K562 (cell line): ENCODE data around the gene PPFIA3. TPM values are rescaled to one million over a fixed set of nuclear protein-coding genes. Genes with fewer than 3 reads are reported as not detected.

ENCODE experiments used
- ATAC-seq: fragments of 200-7000 bp; cut with Tn5 transposase; 3 replicates; pipeline ENCODE4 v1.9.1; 2020; ENCODE audit warnings: moderate library complexity
- BruUV-seq: library from RNA; stranded (reverse); fragments of 400-500 nt; replicated peaks from 2 replicates; lab custom pipeline; 2021; lab: Mats Ljungman, UMichigan
- CTCF ChIA-PET: fragments of 300-600 bp; formaldehyde crosslinking; extraction: SDS; loops from one replicate; lab custom pipeline; 2021; ENCODE audit warnings: low intra/inter-chr PET ratio; lab: Yijun Ruan, JAX
- POLR2A ChIA-PET: fragments of 300-600, 350-650 bp; sonication (Branson Sonifier 250); formaldehyde crosslinking; extraction: SDS; loops from one replicate; lab custom pipeline; 2021; ENCODE audit warnings: antibody characterized with exemption, inconsistent platforms; lab: Yijun Ruan, JAX
- DNase-seq, 4 experiments: peaks; one replicate each; pipeline versions ENCODE4 v3.0.0 to v3.0.0-alpha.2; 2011 to 2018; ENCODE audit warnings: low spot score in 3 of 4, mixed read lengths in 3 of 4; ENCODE audit errors: extremely low read depth in 1 of 4
- FAIRE-seq: peaks from 2 replicates; lab custom pipeline; 2011; peaks lifted over from hg19 to GRCh38; lab: Jason Lieb, UNC
- H2AFZ ChIP-seq: 2 replicates; pipeline ENCODE4 v1.6.0; 2011; ENCODE audit warnings: low read depth, low read length, control low read depth, inconsistent platforms
- H3K27ac ChIP-seq: fragments of 200-600 bp; 3 replicates; pipeline ENCODE4 v1.8.0; 2011; ENCODE audit warnings: low read depth, mild to moderate bottlenecking, control low read depth, inconsistent platforms, low read length, moderate library complexity, mixed read lengths; ENCODE audit errors: extremely low read depth
- H3K27me3 ChIP-seq, 2 experiments: fragments of 300-600 bp in 1 of 2; 2 replicates in 1 of 2; 3 replicates in 1 of 2; pipeline versions ENCODE4 v1.6.0 to v1.8.0; 2011; ENCODE audit warnings: inconsistent platforms in 2 of 2, low read length in 2 of 2, mild to moderate bottlenecking in 1 of 2, mixed read lengths in 1 of 2, moderate library complexity in 1 of 2; ENCODE audit not compliant: control insufficient read depth in 2 of 2, insufficient read depth in 2 of 2
- H3K36me3 ChIP-seq: fragments of 300-600 bp; 3 replicates; pipeline ENCODE4 v1.8.0; 2011; ENCODE audit warnings: mild to moderate bottlenecking, low read length, inconsistent platforms; ENCODE audit not compliant: control insufficient read depth, insufficient read depth
- H3K4me1 ChIP-seq, 2 experiments: fragments of 200-600 bp in 1 of 2; replicated peaks in 1 of 2; 2 replicates in 1 of 2; 3 replicates in 1 of 2; pipeline versions ENCODE4 v1.5.1 to v1.8.0; 2011; ENCODE audit warnings: inconsistent platforms in 2 of 2, low read length in 2 of 2, mild to moderate bottlenecking in 1 of 2, mixed read lengths in 1 of 2, moderate library complexity in 1 of 2; ENCODE audit not compliant: control insufficient read depth in 2 of 2, insufficient read depth in 2 of 2
- H3K4me2 ChIP-seq: 2 replicates; pipeline ENCODE4 v1.6.1; 2011; ENCODE audit warnings: low read length, control low read depth, inconsistent platforms, mixed read lengths; ENCODE audit not compliant: insufficient read depth
- H3K4me3 ChIP-seq: fragments of 200-600 bp; sonication (generic), shearing (Covaris generic); 2 replicates; pipeline ENCODE4 v1.5.1; 2016; ENCODE audit warnings: control low read depth, inconsistent platforms
- H3K79me2 ChIP-seq: fragments of 200-600 bp; 3 replicates; pipeline ENCODE4 v1.8.0; 2011; ENCODE audit warnings: low read length, inconsistent platforms; ENCODE audit not compliant: control insufficient read depth, insufficient read depth
- H3K9ac ChIP-seq, 2 experiments: 2 replicates each; pipeline versions ENCODE4 v1.6.0 to v1.6.1; 2011; ENCODE audit warnings: low read depth in 2 of 2, low read length in 2 of 2, control low read depth in 1 of 2, inconsistent platforms in 1 of 2, mild to moderate bottlenecking in 1 of 2, mixed read lengths in 1 of 2; ENCODE audit not compliant: insufficient read depth in 1 of 2
- H3K9me1 ChIP-seq: one replicate; pipeline ENCODE4 v1.6.0; 2011; ENCODE audit warnings: inconsistent platforms, mild to moderate bottlenecking, low read length, moderate library complexity; ENCODE audit not compliant: control insufficient read depth, insufficient read depth
- H3K9me3 ChIP-seq: replicated peaks from 2 replicates; pipeline ENCODE4 v1.5.1; 2011; ENCODE audit warnings: low read depth, low read length, inconsistent platforms; ENCODE audit not compliant: control insufficient read depth, insufficient read depth
- H4K20me1 ChIP-seq: replicated peaks from 2 replicates; pipeline ENCODE4 v1.6.1; 2011; ENCODE audit warnings: low read length, inconsistent platforms, mixed read lengths; ENCODE audit not compliant: control insufficient read depth, insufficient read depth
- PML ChIP-seq: IDR thresholded peaks from 2 replicates; pipeline ENCODE4 v1.6.1; 2012; ENCODE audit warnings: low read length, inconsistent platforms
- POLR2G ChIP-seq: fragments of 200-400 bp; formaldehyde crosslinking; IDR thresholded peaks from 2 replicates; pipeline ENCODE4 v1.6.1; 2017; ENCODE audit warnings: low read depth, mild to moderate bottlenecking, antibody characterized with exemption, low read length, moderate library complexity
- ZC3H11A ChIP-seq: IDR thresholded peaks from 2 replicates; pipeline ENCODE4 v1.6.1; 2012; ENCODE audit warnings: low read depth, low read length, improper control_type of control experiment
- WGBS: fragments of 100-300 bp; shearing (Covaris generic); methylation state at CpG from one replicate; pipeline ENCODE4 v1.1.6; 2016; ENCODE audit warnings: low coverage, mixed read lengths; ENCODE audit not compliant: insufficient coverage; ENCODE audit errors: missing lambda C conversion rate; 5-methylcytosine and 5-hydroxymethylcytosine counted together
- in situ Hi-C: fragments of 300-500 bp; cut with MboI; formaldehyde crosslinking; loops from 4 replicates; pipeline ENCODE4 v1.15.0; 2018; ENCODE audit warnings: inconsistent platforms, mixed read lengths
- intact Hi-C: fragments of 100-400 bp; cut with micrococcal nuclease; formaldehyde crosslinking; loops from 2 replicates; pipeline ENCODE4 v1.14.2; 2022
- polyA plus RNA-seq, 8 experiments: library from polyadenylated mRNA; depleted of rRNA in 4 of 8; stranded (reverse) in 5 of 8; unstranded in 3 of 8; fragments of >200 nt; fragmentation: Nextera tagmentation in 2 of 8; fragmentation: Illumina TruSeq in 1 of 8; extraction: Ambion mirVana in 2 of 8; extraction: Trizol in 1 of 8; gene quantifications; 2 replicates each; pipeline versions ENCODE4 v1.2.1 to v1.2.3, GENCODE V29; 2011 to 2014; ENCODE audit warnings: inconsistent platforms in 1 of 8, missing spikeins in 1 of 8
- total RNA-seq, 7 experiments: library from RNA; depleted of rRNA in 6 of 7; stranded (reverse); fragments of >200 nt in 6 of 7; fragmentation: Illumina TruSeq in 2 of 7; extraction: Trizol in 2 of 7; gene quantifications; 2 replicates each; pipeline versions ENCODE4 v1.2.1 to v1.2.3, GENCODE V29; 2011 to 2021; ENCODE audit warnings: low replicate concordance in 1 of 7
- TF ChIP-seq, protein P1 (sequence below): fragments of 250-450 bp; sonication (Bioruptor Pico); IDR thresholded peaks from 2 replicates; pipeline ENCODE4 v1.5.0; 2021

The PPFIA3 gene
- total and polyA plus RNA-seq, 9 of the 15 experiments (the other 6 are each of a cell fraction or from before 2014, with no cell fraction given) = 0.10 to 53.0 (median 17.6) TPM

DNA sequence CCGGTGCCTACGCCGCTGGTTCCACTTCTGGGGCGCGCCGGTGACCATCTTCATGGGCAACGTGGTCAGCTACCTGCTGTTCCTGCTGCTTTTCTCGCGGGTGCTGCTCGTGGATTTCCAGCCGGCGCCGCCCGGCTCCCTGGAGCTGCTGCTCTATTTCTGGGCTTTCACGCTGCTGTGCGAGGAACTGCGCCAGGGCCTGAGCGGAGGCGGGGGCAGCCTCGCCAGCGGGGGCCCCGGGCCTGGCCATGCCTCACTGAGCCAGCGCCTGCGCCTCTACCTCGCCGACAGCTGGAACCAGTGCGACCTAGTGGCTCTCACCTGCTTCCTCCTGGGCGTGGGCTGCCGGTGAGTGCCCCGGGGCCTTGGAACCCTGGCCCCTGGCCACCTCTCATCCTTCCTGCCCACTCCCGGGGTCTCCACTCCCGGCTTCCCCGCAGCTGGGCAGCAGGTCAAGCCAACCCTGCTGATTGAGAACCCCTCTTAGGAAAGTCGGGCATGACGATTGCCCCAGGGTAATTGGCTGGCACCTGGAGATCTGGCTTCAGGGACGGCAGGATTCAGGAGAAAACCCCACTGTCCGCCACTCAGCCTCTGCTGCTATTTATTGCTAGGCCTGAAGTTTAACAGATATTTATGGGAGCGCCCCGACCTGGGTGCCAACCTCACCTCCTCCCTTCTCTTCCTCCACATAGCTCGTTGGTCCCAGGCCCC, 77.3 kb downstream of the PPFIA3 start:
- H3K9me1 ChIP-seq = no peaks in the 10 kb centered on the region
- no peaks in the 10 kb centered on the region for H3K9me3 ChIP-seq
- in situ Hi-C loops (no loop called here), intact Hi-C loops (no loop called here)
- H3K27me3 ChIP-seq = no peaks in the 10 kb centered on the region
- no peak overlapping the region for H3K27ac ChIP-seq
- BruUV-seq = no TSS peak
- WGBS = 88% methylated on average over 30 of the region's 40 CpGs
- no peak overlapping the region for H3K4me2 ChIP-seq
- CTCF ChIA-PET = interaction anchor here (0.7 kb wide), 1 partner anchor 137 kb away, joined by 5 read pairs; no protein-coding TSS in a partner anchor
- H3K79me2 ChIP-seq = no peaks in the 10 kb centered on the region
- ATAC-seq (no peak), DNase-seq (peak in 3 of 4 experiments; percentile 2 to 3 (median 2)), FAIRE-seq (no peak)
- H3K4me3 ChIP-seq = no peak overlapping the region
- peaks cover 14% of the 10 kb centered on the region; the same call in 2 of the 3 replicates for H3K36me3 ChIP-seq
- no peak overlapping the region for H2AFZ ChIP-seq
- H3K4me1 ChIP-seq = peaks cover 0 to 11% of the 10 kb centered on the region in 2 experiments; a peak in 3 of 5 replicates
- POLR2A ChIA-PET = interaction anchor here (1.6 kb wide), 1 partner anchor 10 kb away, joined by 4 read pairs; no protein-coding TSS in a partner anchor
- no peaks in the 10 kb centered on the region for H4K20me1 ChIP-seq
- no peak overlapping the region for H3K9ac ChIP-seq
- TF ChIP-seq PML = no peak
- TF ChIP-seq, protein P1, sequence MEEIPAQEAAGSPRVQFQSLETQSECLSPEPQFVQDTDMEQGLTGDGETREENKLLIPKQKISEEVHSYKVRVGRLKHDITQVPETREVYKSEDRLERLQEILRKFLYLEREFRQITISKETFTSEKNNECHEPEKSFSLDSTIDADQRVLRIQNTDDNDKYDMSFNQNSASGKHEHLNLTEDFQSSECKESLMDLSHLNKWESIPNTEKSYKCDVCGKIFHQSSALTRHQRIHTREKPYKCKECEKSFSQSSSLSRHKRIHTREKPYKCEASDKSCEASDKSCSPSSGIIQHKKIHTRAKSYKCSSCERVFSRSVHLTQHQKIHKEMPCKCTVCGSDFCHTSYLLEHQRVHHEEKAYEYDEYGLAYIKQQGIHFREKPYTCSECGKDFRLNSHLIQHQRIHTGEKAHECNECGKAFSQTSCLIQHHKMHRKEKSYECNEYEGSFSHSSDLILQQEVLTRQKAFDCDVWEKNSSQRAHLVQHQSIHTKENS (CRISPR knock-in tag) = no peak
- no peak for TF ChIP-seq ZC3H11A
- 0 out of 2 replicates have a peak, but pooled peaks have one; percentile 10 for TF ChIP-seq POLR2G
